Measurements from ENCODE around the gene NIT1.
"Not testable (repeated sequence)": the region's sequence is repeated elsewhere in the genome, so short reads cannot be mapped to it uniquely, and the experiment has no call there.

The NIT1 gene

DNA sequence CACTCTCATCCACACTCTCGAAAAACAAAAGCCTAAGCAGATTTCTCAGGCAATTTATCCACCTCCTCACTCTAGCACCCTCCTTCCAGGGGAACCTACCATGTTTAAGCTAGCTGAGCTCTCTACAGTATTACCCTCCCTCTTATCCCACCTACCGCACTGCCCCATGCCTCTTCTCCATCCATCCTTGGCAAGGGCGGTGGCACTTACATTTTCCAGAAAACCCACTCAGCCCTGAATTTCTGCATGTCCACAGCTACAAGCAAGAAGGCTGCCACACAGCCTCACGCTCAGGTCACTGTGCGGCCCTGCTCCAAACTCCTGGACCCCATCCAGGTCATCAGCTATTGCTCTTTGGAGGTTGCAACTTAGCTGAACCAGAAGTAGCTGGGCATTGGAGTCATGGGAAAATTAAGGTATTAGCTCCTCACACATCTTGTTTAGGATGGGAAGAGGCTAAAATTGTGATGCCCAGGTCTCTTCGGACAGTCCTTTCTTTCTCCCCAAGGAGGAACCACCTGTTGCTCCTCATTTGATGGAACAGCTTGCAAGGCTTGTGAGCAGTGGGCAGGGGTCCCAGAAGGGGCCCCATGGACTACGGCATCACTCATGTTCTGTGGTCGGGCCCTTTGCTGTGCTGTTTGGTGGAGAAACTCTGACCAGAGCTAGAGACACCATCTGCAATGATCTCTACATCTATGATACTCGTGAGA, 18.7 kb upstream of the NIT1 start:
- no peak for DNase-seq
- in situ Hi-C loops (cut with HindIII; ENCODE audit: low pct_ligation_motif_present, low pct_unique_long_range_greater_than_20kb, low sequenced_read_pairs): no loop called here

DNA sequence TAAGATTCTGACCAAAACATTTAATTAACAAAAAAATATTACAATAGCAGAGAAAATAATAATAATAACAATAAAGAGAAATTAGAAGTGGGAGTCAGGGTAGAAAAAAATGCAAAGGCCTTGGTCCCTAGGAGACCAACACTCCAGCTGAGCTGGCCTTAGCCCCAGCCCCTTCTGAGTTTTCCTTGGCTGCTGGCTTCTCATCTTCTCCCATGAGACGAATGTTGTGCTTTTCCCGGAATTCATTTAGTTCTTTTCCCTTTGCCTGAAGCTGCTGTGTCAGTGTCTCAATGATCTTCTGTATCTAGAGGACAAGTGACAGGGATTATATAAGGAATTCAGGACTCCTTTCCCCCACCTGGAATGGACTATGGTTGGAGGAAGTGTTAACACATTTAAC, 17.3 kb upstream of the NIT1 start:
- in situ Hi-C loops (cut with HindIII; ENCODE audit: low pct_ligation_motif_present, low pct_unique_long_range_greater_than_20kb, low sequenced_read_pairs): no loop called here
- no peak for DNase-seq

DNA sequence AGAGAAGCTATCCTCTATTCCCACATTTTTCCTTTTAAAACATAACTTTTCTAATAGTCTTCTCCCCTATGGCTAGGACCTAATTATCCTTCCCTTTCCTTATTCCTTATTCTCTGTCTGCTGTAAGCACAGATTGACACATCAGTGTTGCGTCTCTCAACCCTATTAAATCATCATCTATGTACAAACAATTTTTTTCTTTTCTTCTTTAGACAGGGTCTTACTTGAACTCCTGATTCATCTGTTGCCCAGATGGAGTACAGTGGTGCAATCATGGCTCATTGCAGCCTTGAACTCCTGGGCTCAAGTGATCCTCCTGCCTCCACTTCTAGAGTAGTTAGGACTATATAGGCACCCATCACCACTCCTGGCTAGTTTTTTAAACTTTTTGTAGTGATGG, 11.5 kb upstream of the NIT1 start:
- no peak for DNase-seq
- in situ Hi-C loops (cut with HindIII; ENCODE audit: low pct_ligation_motif_present, low pct_unique_long_range_greater_than_20kb, low sequenced_read_pairs): no loop called here

DNA sequence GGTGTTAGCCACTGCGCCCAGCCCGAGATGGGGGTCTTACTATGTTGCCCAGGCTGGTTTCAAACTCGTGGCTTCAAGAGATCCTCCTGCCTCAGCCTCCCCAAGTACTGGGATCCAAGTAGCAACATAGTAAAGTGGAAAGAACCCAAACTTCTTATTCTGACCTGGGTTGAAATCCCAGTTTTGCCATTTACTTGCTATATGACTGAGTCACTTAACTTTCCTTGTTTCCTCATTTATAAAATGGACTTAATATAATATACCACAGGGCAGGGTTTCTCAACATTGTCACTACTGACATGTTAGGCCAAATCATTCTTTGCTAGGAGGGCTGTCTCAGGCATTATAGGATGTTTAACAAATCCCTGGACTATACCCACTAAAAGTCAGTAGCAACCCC, 6.8 kb upstream of the NIT1 start:
- DNase-seq: no peak
- in situ Hi-C loops (cut with HindIII; ENCODE audit: low pct_ligation_motif_present, low pct_unique_long_range_greater_than_20kb, low sequenced_read_pairs): no loop called here

DNA sequence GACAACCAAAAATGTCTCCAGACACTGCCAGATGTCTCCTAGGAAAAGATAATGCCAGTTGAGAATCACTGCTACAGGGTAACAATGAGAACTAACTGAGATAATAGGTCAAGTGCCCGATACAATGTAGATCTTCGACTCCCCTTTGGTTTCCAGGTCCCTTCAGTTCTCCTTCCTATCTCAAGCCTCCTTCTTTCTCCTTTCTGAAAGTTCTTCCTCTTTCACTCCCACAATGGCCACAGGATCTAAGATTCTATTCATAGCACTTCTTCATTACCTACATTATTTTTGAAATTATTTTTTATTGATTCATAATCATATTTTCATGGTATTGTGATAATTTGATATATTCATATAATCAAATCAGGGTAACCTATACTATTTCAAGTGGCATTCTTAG, 6.4 kb upstream of the NIT1 start:
- DNase-seq: no peak
- in situ Hi-C loops (cut with HindIII; ENCODE audit: low pct_ligation_motif_present, low pct_unique_long_range_greater_than_20kb, low sequenced_read_pairs): no loop called here

DNA sequence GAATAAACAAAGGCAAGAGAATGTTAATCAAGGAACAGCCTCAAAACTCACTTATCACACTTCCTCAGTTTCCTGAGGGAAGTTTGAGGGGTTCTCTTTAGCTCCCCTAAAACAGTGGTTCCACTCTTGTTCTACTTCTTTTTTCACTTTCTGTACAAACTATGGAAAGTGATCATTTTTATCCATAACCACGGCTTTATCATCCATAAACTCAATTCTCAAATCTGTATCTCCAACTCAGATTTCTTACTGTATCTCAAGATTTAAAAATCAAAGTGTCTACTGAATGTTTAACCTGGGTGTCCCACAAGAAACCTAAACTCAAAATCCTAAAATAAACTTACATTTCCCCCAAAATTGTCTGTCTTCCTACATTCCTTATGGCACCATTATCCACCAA, 4.0 kb upstream of the NIT1 start:
- DNase-seq: no peak
- in situ Hi-C loops (cut with HindIII; ENCODE audit: low pct_ligation_motif_present, low pct_unique_long_range_greater_than_20kb, low sequenced_read_pairs): no loop called here

DNA sequence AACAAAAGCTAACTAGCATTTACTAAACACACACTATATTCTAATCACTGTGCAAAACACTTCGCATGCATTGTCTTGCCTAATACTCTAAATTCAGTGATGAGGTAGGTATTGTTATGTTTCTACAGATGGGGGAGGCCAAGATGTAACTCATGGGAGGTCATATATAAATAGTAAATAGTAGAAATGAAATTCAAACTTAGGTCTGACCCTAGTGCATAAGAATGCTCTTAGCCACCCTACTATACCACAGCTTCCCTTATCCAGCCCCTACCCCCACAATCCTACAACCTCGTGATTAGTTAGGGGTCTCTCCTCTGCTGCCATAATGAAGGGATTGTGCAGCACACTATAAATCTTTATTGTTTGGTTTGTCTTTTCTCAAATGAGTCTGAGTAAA, 3.3 kb upstream of the NIT1 start:
- no peak for DNase-seq
- in situ Hi-C loops (cut with HindIII; ENCODE audit: low pct_ligation_motif_present, low pct_unique_long_range_greater_than_20kb, low sequenced_read_pairs): no loop called here

DNA sequence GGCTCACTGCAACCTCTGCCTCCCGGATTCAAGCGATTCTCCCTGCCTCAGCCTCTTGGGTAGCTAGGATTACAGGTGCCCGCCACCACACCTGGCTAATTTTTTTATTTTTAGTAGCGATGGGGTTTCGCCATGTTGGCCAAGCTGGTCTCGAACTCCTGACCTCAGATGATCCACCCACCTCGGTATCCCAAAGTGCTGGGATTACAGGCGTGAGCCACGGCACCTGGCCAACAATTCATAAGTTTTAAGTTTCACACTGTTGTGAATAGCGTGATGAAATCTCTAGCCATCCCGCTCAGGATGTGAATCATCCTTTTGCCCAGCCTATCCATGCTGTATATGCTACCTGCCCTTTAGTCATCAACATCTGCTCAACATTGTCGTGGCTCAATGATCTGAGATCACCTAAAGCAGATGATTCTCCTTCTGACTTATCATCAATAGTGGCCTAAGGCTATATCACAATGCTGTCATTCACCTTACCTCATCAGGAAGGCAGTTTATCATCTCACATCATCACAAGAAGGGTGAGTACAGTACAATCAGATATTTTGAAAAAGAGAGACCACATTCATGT, 2.7 kb upstream of the NIT1 start:
- DNase-seq: peak; percentile 93
- in situ Hi-C loops (cut with HindIII; ENCODE audit: low pct_ligation_motif_present, low pct_unique_long_range_greater_than_20kb, low sequenced_read_pairs): no loop called here

DNA sequence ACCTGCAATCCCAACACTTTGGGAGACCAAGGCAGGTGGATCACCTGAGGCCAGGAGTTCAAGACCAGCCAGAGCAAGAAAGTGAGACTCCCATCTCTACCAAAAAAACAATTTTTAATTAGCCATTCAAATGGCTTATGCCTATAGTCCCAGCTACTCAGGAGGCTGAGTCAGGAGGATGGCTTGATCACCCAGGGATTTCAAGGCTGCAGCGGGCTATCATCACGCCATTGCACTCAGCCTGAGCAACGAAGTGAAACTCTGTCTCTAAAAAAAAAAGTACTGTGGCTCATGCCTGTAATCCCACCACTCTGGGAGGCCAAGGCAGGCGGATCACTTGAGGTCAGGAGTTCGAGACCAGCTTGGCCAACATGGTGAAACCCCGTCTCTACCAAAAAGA, 1.9 kb upstream of the NIT1 start:
- DNase-seq; in situ Hi-C loops (cut with HindIII; ENCODE audit: low pct_ligation_motif_present, low pct_unique_long_range_greater_than_20kb, low sequenced_read_pairs): not testable (repeated sequence)

DNA sequence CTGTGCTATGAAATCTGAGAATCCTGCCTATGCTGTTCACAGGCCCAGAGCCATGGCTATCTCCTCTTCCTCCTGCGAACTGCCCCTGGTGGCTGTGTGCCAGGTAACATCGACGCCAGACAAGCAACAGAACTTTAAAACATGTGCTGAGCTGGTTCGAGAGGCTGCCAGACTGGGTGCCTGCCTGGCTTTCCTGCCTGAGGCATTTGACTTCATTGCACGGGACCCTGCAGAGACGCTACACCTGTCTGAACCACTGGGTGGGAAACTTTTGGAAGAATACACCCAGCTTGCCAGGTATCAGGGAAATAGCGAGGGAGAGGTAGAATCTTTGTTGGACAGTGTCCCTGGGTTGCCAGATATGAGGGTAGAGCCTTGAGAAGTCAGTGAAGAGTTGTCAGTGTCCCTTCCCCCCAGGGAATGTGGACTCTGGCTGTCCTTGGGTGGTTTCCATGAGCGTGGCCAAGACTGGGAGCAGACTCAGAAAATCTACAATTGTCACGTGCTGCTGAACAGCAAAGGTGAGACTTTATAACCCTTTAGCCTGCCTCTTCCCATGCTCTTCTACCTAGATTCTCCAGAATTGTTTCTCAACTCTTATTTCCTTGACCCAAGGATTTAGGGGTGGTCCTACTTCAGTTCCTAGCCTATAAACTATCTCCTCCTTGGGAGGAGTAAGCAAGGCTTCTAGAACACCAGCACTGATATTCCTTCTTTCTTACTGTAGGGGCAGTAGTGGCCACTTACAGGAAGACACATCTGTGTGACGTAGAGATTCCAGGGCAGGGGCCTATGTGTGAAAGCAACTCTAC, 1.4 kb downstream of the NIT1 start:
- DNase-seq: peak; percentile 77
- in situ Hi-C loops (cut with HindIII; ENCODE audit: low pct_ligation_motif_present, low pct_unique_long_range_greater_than_20kb, low sequenced_read_pairs): no loop called here

DNA sequence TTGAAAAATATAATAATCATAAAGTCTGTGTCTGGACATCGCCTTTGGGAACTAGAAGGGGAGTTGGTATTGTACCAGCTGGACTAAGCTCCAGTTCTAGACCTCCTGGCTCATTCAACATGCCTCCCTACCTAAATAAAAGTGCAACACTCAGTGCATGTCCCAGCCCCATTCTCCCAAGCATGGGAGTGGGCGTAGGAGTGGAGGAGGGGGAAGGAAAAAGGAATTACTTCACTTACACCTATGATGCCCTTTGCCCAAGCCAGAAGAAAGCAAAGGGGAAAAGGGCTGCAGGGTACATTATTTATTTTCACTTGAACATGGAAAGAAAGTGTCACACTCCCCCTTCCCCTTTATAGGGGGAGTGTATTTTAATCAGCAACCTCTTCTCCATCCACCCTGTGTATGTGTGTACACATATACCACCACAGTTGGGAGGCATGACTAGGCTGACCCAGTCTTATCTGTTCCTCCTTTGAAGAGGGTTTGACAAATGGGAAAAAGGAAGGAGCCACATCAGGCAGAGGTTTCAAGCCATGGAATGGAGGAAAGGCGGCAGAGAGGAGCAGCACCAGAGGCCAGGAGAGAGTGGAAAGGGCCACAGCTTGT, 3.2 kb downstream of the NIT1 start:
- in situ Hi-C loops (cut with HindIII; ENCODE audit: low pct_ligation_motif_present, low pct_unique_long_range_greater_than_20kb, low sequenced_read_pairs): no loop called here
- no peak for DNase-seq

DNA sequence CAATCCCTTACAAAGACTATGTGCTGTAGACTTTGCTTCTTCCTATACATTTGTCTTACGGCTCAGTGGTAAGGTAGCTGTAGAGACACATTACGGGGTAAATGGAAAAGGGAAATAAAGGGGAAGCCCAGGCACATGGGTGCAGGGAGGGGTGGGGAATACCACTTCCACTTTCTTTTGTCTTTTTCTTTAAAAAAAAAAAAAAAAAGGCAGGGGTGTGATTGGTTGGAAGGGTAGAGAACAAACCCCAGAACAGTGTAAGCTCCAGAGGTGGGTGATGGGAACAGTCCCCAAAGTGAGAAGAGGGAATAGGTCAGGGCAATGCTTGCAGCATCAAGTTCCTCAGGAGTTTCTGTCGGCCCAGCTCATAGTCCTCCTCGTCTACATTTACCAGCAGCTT, 3.9 kb downstream of the NIT1 start:
- in situ Hi-C loops (cut with HindIII; ENCODE audit: low pct_ligation_motif_present, low pct_unique_long_range_greater_than_20kb, low sequenced_read_pairs): no loop called here
- no peak for DNase-seq

DNA sequence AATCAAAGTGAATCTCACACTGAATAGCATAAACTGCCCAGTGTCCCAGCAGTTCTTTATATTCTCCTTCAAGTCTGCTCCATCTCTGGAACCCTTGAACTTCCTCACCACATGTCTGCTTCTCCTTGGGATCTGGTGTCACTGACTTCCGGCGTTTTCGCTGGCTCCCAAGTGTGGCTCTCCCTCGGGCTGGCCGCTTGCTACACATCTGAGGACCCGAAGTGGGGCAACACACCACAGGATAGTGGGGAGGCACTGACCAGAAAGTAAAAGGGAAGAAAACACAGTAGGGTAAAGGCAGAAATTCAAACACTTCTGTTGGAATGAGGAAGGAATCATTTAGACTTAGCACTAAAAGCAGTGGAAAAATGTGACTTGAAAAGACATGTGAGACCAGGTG, 5.1 kb downstream of the NIT1 start:
- DNase-seq: no peak
- in situ Hi-C loops (cut with HindIII; ENCODE audit: low pct_ligation_motif_present, low pct_unique_long_range_greater_than_20kb, low sequenced_read_pairs): no loop called here

DNA sequence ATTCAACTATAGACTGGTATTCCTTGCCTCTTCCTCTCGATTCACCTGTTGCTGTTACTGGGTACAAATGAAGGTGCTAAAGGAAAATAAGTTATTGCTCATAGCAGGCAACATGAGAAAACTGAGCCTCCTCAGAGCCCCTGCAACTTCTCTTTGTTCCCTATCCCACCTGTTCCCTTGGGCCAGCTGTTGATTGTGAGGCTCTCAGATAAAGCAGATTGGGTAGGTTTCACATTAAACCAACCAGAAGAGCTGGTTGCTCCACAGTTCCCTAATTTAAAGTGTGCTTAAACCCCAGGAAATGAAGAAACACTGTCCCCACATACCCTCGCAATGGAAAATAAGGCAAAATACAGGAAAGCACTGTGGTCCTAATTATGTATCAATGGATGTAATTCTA, 9.7 kb downstream of the NIT1 start:
- no peak for DNase-seq
- in situ Hi-C loops (cut with HindIII; ENCODE audit: low pct_ligation_motif_present, low pct_unique_long_range_greater_than_20kb, low sequenced_read_pairs): no loop called here

DNA sequence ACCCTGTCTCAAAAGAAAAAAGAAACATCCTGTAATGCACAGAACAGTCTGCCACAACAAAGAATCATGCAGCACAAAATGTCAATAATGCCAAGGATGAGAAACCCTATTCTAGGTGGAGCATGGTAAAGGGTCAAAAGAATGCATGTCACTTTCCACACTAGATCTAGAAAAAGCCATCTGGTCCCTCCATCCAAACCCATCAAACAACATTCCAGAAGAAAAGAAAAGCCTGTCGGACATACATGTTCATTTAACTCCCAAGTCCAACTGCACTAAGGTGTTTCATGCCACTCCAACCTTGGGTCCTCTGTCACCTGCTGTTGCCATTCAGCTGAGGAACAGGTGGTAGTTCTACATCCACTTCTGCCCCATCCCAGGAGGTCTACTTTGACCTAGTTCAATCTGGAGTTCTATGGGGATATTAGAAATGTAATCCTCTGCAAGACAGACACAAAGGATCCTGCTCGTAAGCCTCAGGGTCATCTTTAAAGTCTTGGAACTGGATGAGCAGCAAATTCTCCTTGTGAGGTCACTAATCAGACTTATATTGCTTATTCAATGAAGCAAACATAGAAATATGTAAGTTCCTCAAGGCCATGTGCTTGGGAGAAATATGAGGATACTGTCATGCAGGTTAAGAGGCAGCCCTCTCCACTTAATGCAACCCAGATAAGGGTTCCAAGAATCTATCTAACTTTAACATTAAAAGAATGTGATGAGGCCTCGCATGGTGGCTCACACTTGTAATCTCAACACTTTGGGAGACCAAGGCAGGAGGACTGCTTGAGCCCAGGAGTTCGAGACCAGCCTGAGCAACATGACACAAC, 10.9 kb downstream of the NIT1 start:
- in situ Hi-C loops (cut with HindIII; ENCODE audit: low pct_ligation_motif_present, low pct_unique_long_range_greater_than_20kb, low sequenced_read_pairs): no loop called here
- DNase-seq: no peak

DNA sequence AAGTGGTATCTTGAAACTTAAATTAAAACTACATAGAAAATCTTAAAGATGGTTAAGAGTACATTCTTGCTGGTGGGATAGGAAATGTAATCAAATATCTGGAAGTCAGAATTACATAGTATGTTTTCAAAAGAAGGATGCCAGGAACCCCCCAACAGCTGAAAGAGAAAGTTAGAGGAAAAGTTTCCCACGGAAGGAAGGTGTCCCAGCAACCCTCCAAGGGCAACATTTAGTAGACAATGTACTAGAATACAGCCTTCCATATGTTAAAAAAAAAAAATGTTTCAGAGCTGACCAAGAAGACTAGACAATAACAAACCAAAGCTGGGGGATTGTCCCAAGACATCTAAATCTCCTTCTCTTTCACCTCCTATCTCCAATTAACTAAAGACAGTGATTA, 12.4 kb downstream of the NIT1 start:
- in situ Hi-C loops (cut with HindIII; ENCODE audit: low pct_ligation_motif_present, low pct_unique_long_range_greater_than_20kb, low sequenced_read_pairs): no loop called here
- DNase-seq: no peak

DNA sequence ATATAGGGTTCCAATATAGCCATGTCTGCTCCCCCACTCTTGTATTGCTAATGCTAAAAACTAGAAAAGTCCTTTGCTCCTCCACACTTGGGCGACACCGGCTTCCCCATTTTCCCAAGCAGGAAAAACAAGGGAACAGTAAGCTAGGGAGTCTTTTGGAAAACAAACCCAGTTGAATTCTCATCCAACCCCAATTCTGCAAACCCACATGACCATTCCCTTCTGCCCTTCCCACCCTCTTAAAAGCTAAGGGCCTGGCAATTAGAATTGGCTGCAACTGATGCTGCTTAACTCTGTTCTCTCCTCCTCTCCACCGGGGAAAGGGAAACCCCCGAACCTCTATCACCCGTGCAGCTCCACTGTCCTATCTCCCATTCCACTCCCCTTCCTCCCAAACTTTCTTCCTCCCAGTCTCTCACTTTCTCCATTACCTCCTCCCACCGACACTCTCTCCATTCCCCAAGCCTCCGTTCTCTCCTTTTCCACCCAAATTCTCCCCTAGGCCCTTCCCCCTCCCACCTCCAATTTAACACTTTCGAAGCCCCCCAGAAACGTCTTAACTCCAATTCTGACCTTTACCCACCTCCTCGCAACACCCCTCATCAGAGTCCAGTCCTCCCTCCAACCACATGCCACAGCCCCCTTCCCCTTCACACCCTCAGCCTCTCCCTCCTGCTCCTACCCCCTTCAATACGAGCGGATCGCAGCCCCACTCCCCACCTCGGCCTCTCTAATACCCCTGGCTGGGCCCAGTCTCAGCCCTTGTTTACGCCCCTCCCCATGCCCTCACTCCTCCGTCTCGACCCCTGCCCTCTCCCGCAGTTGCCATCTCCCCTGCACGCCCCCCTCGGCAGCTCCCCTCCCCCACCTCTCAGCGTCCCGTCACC, 13.9 kb downstream of the NIT1 start:
- in situ Hi-C loops (cut with HindIII; ENCODE audit: low pct_ligation_motif_present, low pct_unique_long_range_greater_than_20kb, low sequenced_read_pairs): no loop called here
- peak; percentile 18 for DNase-seq
